GM12891 (cell line): ENCODE results near the gene FIG4.
"Not testable (repeated sequence)": the region's sequence is repeated elsewhere in the genome, so short reads cannot be mapped to it uniquely, and the experiment has no call there.

Source experiments
- DNase-seq: peaks from one replicate; pipeline ENCODE4 v3.0.0; 2011; ENCODE audit warnings: low spot score; ENCODE audit not compliant: insufficient read length
- FAIRE-seq: peaks from 2 replicates; lab custom pipeline; 2011; peaks lifted over from hg19 to GRCh38; lab: Jason Lieb, UNC
- PAX5 ChIP-seq: IDR thresholded peaks from 2 replicates; pipeline ENCODE4 v1.6.1; 2011; ENCODE audit warnings: low read length, moderate library complexity, mild to moderate bottlenecking; ENCODE audit not compliant: insufficient read depth, severe bottlenecking
- POLR2A ChIP-seq: IDR thresholded peaks from 2 replicates; pipeline ENCODE4 v1.6.1; 2011; ENCODE audit warnings: low read depth, low read length, control low read depth
- POLR2AphosphoS5 ChIP-seq: IDR thresholded peaks from 2 replicates; pipeline ENCODE4 v1.6.1; 2011; ENCODE audit warnings: low read depth, low read length, control low read depth
- POU2F2 ChIP-seq: IDR thresholded peaks from 2 replicates; pipeline ENCODE4 v1.6.1; 2011; ENCODE audit warnings: low read depth, mild to moderate bottlenecking, control low read depth, low read length, moderate library complexity
- SPI1 ChIP-seq: IDR thresholded peaks from 2 replicates; pipeline ENCODE4 v1.6.1; 2011; ENCODE audit warnings: low read depth, low read length, control low read depth
- TAF1 ChIP-seq: IDR thresholded peaks from 2 replicates; pipeline ENCODE4 v1.6.1; 2011; ENCODE audit warnings: low read depth, low read length, control low read depth

The FIG4 gene

GRCh38 chr6:109672839-109673238, 18.3 kb upstream of the FIG4 start:
- TF ChIP-seq SPI1 (no peak), TAF1 (no peak)
- FAIRE-seq = no peak
- no peak for DNase-seq

- peak; percentile 35 for FAIRE-seq
- TF ChIP-seq POU2F2 (no peak), SPI1 (no peak), POLR2AphosphoS5 (no peak), TAF1 (no peak), POLR2A (no peak), PAX5 (no peak)
- DNase-seq = no peak
Observed at GRCh38 chr6:109676724-109677123, 14.4 kb upstream of the FIG4 start.

GRCh38 chr6:109678240-109678639, 12.9 kb upstream of the FIG4 start:
- no peak for FAIRE-seq
- DNase-seq = no peak
- no peak for TF ChIP-seq POU2F2
- no peak for TF ChIP-seq SPI1
- no peak for TF ChIP-seq TAF1
- no peak for TF ChIP-seq PAX5
- no peak for TF ChIP-seq POLR2A
- TF ChIP-seq POLR2AphosphoS5 = no peak

GRCh38 chr6:109678661-109679505, 12.2 kb upstream of the FIG4 start:
- not testable (repeated sequence) for FAIRE-seq

GRCh38 chr6:109686566-109687265, 4.4 kb upstream of the FIG4 start:
- FAIRE-seq = no peak
- TF ChIP-seq POU2F2 = no peak
- no peak for TF ChIP-seq SPI1
- TF ChIP-seq POLR2AphosphoS5 = no peak
- no peak for TF ChIP-seq TAF1
- TF ChIP-seq PAX5 = no peak
- TF ChIP-seq POLR2A = no peak
- DNase-seq = no peak

More at GRCh38 chr6:109678661-109679505, 12.2 kb upstream of the FIG4 start:
- not testable (repeated sequence) for DNase-seq

GRCh38 chr6:109687271-109687761, 3.8 kb upstream of the FIG4 start:
- DNase-seq = no peak
- no peak for TF ChIP-seq PAX5
- no peak for TF ChIP-seq SPI1
- no peak for TF ChIP-seq POLR2A
- no peak for TF ChIP-seq TAF1
- TF ChIP-seq POLR2AphosphoS5 = no peak
- TF ChIP-seq POU2F2 = no peak
- FAIRE-seq = no peak

GRCh38 chr6:109690373-109690736, 741 bp upstream of the FIG4 start:
- FAIRE-seq (peak; percentile 40), DNase-seq (peak; percentile 35)
- TF ChIP-seq POU2F2 (no peak), PAX5 (no peak), TAF1 (no peak), POLR2A (no peak), POLR2AphosphoS5 (no peak), SPI1 (no peak)

GRCh38 chr6:109693111-109693510, 2.0 kb downstream of the FIG4 start:
- FAIRE-seq (peak; percentile 71), DNase-seq (no peak)
- no peak for TF ChIP-seq POLR2AphosphoS5
- TF ChIP-seq POU2F2 = no peak
- TF ChIP-seq SPI1 = peak; percentile 95
- TF ChIP-seq TAF1 = no peak
- no peak for TF ChIP-seq PAX5

GRCh38 chr6:109695468-109695867, 4.4 kb downstream of the FIG4 start:
- FAIRE-seq = no peak
- no peak for DNase-seq
- no peak for TF ChIP-seq TAF1
- TF ChIP-seq POLR2A = no peak
- TF ChIP-seq POLR2AphosphoS5 = no peak
- TF ChIP-seq PAX5 = no peak
- TF ChIP-seq POU2F2 = no peak
- no peak for TF ChIP-seq SPI1

GRCh38 chr6:109696355-109696754, 5.3 kb downstream of the FIG4 start:
- FAIRE-seq (no peak), DNase-seq (no peak)
- TF ChIP-seq PAX5 = no peak
- TF ChIP-seq POU2F2 = no peak
- TF ChIP-seq TAF1 = no peak
- TF ChIP-seq POLR2AphosphoS5 = no peak
- no peak for TF ChIP-seq POLR2A
- no peak for TF ChIP-seq SPI1
